OCI-LY1 (cell line): ENCODE data around the gene SDSL.

ENCODE experiments used
- H2AFZ ChIP-seq: fragments of 200-600 bp; sonication (generic), shearing (Covaris generic); 2 replicates; pipeline ENCODE4 v1.6.0; 2014; ENCODE audit warnings: antibody characterized with exemption, mild to moderate bottlenecking, low read length
- H3F3A ChIP-seq: fragments of 200-600 bp; sonication (generic), shearing (Covaris generic); 2 replicates; pipeline ENCODE4 v1.6.0; 2014; ENCODE audit warnings: mild to moderate bottlenecking, antibody characterized with exemption, low read length, moderate library complexity; ENCODE audit not compliant: insufficient read depth
- H3K27ac ChIP-seq: fragments of 200-600 bp; sonication (generic); 2 replicates; pipeline ENCODE4 v1.5.1; 2014; ENCODE audit warnings: low read length, mixed run types, mild to moderate bottlenecking, low read depth; ENCODE audit not compliant: poor library complexity, severe bottlenecking
- H3K27me3 ChIP-seq: fragments of 200-600 bp; sonication (generic); 2 replicates; pipeline ENCODE4 v1.6.0; 2014; ENCODE audit warnings: antibody characterized with exemption, mild to moderate bottlenecking, low read length, moderate library complexity; ENCODE audit not compliant: insufficient read depth
- H3K36me3 ChIP-seq: fragments of 200-600 bp; sonication (generic); 2 replicates; pipeline ENCODE4 v1.6.1; 2014; ENCODE audit warnings: mild to moderate bottlenecking, antibody characterized with exemption, low read length, moderate library complexity, mixed read lengths; ENCODE audit not compliant: insufficient read depth
- H3K4me1 ChIP-seq: fragments of 200-600 bp; sonication (generic); 2 replicates; pipeline ENCODE4 v1.5.1; 2014; ENCODE audit warnings: mild to moderate bottlenecking, low read length, moderate library complexity; ENCODE audit not compliant: insufficient read depth, severe bottlenecking
- H3K4me2 ChIP-seq: fragments of 200-600 bp; sonication (generic), shearing (Covaris generic); 2 replicates; pipeline ENCODE4 v1.6.1; 2014; ENCODE audit warnings: low read length
- H3K4me3 ChIP-seq: fragments of 200-600 bp; sonication (generic); 2 replicates; pipeline ENCODE4 v1.5.1; 2014; ENCODE audit warnings: low read length, low read depth, mild to moderate bottlenecking, mixed read lengths; ENCODE audit not compliant: poor library complexity, severe bottlenecking
- H3K79me2 ChIP-seq: fragments of 200-600 bp; shearing (Covaris generic); 2 replicates; pipeline ENCODE4 v1.6.1; 2016; ENCODE audit warnings: mixed run types, low read length, mixed read lengths; ENCODE audit not compliant: insufficient read depth
- H3K9ac ChIP-seq: fragments of 200-600 bp; sonication (generic), shearing (Covaris generic); 2 replicates; pipeline ENCODE4 v1.6.1; 2014; ENCODE audit warnings: mild to moderate bottlenecking, low read length, mixed read lengths
- H3K9me2 ChIP-seq: fragments of 200-600 bp; sonication (generic), shearing (Covaris generic); 2 replicates; pipeline ENCODE4 v1.6.1; 2014; ENCODE audit warnings: low read depth, mild to moderate bottlenecking, low read length, mixed read lengths
- H3K9me3 ChIP-seq: fragments of 200-600 bp; shearing (Covaris generic); 2 replicates; pipeline ENCODE4 v1.6.1; 2014; ENCODE audit warnings: low read length, mixed read lengths
- H4K20me1 ChIP-seq: fragments of 200-600 bp; sonication (generic), shearing (Covaris generic); 2 replicates; pipeline ENCODE4 v1.6.0; 2016; ENCODE audit warnings: mild to moderate bottlenecking, low read length; ENCODE audit not compliant: insufficient read depth
- EZH2 ChIP-seq: fragments of 200-600 bp; sonication (generic), shearing (Covaris generic); IDR thresholded peaks from 2 replicates; pipeline ENCODE4 v1.8.0; 2017; ENCODE audit warnings: borderline replicate concordance, mixed run types, mild to moderate bottlenecking, antibody characterized with exemption, low read length, moderate library complexity, mixed read lengths
- TF ChIP-seq, protein P1 (sequence below): fragments of 200-600 bp; sonication (generic), shearing (Covaris generic); IDR thresholded peaks from 2 replicates; pipeline ENCODE4 v1.5.1; 2017; ENCODE audit warnings: mild to moderate bottlenecking, antibody characterized with exemption, low read length, moderate library complexity, mixed read lengths

Gene SDSL

DNA sequence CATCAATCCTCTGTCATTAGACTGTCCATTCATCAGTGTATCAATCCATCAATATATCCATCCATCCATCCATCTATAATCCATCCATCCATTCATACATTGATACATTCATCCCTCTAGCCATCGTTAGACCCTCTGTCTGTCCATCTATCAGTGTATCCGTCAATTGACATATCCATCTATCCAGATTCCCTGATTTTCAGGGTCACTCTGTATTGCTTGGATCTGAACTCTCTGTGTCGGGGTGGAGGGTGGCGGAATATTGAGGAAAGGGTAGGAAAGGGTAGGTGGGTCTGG lies 17.1 kb downstream of the SDSL start:
- H3K27me3 ChIP-seq = peaks cover 17% of the 10 kb centered on the region; the same call in 1 of the 2 replicates
- H4K20me1 ChIP-seq = no peaks in the 10 kb centered on the region
- H3K9ac ChIP-seq = no peak overlapping the region
- H3K4me2 ChIP-seq = no peak overlapping the region
- no peaks in the 10 kb centered on the region for H3K9me2 ChIP-seq
- H3K79me2 ChIP-seq = no peaks in the 10 kb centered on the region
- H3K9me3 ChIP-seq = no peaks in the 10 kb centered on the region
- no peak overlapping the region for H2AFZ ChIP-seq
- H3K36me3 ChIP-seq = no peaks in the 10 kb centered on the region
- TF ChIP-seq EZH2 = no peak
- TF ChIP-seq, protein P1, sequence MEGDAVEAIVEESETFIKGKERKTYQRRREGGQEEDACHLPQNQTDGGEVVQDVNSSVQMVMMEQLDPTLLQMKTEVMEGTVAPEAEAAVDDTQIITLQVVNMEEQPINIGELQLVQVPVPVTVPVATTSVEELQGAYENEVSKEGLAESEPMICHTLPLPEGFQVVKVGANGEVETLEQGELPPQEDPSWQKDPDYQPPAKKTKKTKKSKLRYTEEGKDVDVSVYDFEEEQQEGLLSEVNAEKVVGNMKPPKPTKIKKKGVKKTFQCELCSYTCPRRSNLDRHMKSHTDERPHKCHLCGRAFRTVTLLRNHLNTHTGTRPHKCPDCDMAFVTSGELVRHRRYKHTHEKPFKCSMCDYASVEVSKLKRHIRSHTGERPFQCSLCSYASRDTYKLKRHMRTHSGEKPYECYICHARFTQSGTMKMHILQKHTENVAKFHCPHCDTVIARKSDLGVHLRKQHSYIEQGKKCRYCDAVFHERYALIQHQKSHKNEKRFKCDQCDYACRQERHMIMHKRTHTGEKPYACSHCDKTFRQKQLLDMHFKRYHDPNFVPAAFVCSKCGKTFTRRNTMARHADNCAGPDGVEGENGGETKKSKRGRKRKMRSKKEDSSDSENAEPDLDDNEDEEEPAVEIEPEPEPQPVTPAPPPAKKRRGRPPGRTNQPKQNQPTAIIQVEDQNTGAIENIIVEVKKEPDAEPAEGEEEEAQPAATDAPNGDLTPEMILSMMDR = no peak
- H3K4me3 ChIP-seq = no peak overlapping the region
- no peak overlapping the region for H3K27ac ChIP-seq
- no peaks in the 10 kb centered on the region for H3K4me1 ChIP-seq
- H3F3A ChIP-seq = no peaks in the 10 kb centered on the region

DNA sequence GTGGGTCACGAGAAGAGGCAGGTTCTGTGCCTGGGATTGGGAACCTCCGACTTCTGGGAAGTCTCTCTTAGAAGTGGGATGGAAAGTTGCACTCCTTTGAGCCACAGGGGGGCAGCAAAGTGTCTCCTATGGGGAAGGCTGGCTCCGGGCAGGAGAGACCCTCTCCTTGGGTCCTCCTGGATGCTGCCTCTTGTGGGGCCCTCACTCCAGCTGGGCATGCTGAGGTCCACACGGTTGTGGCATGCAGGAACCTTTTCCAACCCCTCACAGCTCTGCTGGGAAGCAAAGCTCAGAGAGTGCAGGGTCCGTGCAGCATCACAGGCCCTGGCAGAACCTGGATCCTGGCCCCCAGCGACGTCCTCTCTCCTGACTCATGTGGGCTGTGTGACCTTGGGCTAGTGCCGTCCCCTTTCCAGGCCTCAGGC lies 17.4 kb downstream of the SDSL start:
- TF ChIP-seq, protein P1 = peak; percentile 83
- no peak for TF ChIP-seq EZH2
- no peaks in the 10 kb centered on the region for H3K4me1 ChIP-seq
- no peak overlapping the region for H2AFZ ChIP-seq
- no peak overlapping the region for H3K27ac ChIP-seq
- H3K36me3 ChIP-seq = no peaks in the 10 kb centered on the region
- no peak overlapping the region for H3K4me3 ChIP-seq
- H3K27me3 ChIP-seq = peaks cover 17% of the 10 kb centered on the region; the same call in 1 of the 2 replicates
- no peaks in the 10 kb centered on the region for H3K9me2 ChIP-seq
- H3K79me2 ChIP-seq = no peaks in the 10 kb centered on the region
- H3K9ac ChIP-seq = no peak overlapping the region
- no peaks in the 10 kb centered on the region for H4K20me1 ChIP-seq
- no peaks in the 10 kb centered on the region for H3K9me3 ChIP-seq
- no peak overlapping the region for H3K4me2 ChIP-seq
- no peaks in the 10 kb centered on the region for H3F3A ChIP-seq

DNA sequence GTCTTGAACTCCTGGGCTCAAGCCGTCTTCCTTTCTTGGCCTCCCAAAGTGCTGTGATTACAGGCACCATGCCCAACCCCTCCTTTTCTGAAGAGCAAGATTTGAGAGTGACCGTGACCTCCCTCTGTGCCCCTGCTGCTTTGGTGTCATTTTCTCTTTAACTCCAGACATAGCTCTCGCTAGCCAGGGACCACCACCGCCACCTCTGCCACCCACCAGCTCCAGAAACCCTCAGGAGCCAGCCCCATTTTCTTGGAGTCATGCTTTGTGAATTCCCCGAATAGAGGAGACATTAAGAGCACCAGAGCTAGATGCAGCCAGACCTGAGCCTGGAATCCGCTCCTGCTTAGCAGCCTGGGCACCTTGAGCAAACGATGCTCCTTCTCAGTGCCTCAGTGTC lies 18.2 kb downstream of the SDSL start:
- TF ChIP-seq, protein P1 = no peak
- TF ChIP-seq EZH2 = no peak
- no peak overlapping the region for H3K27ac ChIP-seq
- no peak overlapping the region for H2AFZ ChIP-seq
- H3K4me1 ChIP-seq = no peaks in the 10 kb centered on the region
- H3F3A ChIP-seq = no peaks in the 10 kb centered on the region
- no peaks in the 10 kb centered on the region for H3K36me3 ChIP-seq
- no peaks in the 10 kb centered on the region; the same call in 1 of the 2 replicates for H3K9me3 ChIP-seq
- H3K9me2 ChIP-seq = no peaks in the 10 kb centered on the region
- peaks cover 17% of the 10 kb centered on the region; the same call in 1 of the 2 replicates for H3K27me3 ChIP-seq
- no peak overlapping the region for H3K4me3 ChIP-seq
- H3K79me2 ChIP-seq = no peaks in the 10 kb centered on the region
- no peaks in the 10 kb centered on the region for H4K20me1 ChIP-seq
- H3K4me2 ChIP-seq = no peak overlapping the region
- H3K9ac ChIP-seq = no peak overlapping the region
